GM12878 (cell line): ENCODE results near the gene VPS18. TPM values are rescaled to one million over a fixed set of nuclear protein-coding genes. Genes with fewer than 3 reads are reported as not detected.

Source experiments
- ATAC-seq: fragments of 200-7000 bp; cut with Tn5 transposase; 3 replicates; pipeline ENCODE4 v1.9.1; 2020; ENCODE audit warnings: mild to moderate bottlenecking, moderate library complexity
- BruUV-seq: library from RNA; stranded (reverse); fragments of 400-500 nt; replicated peaks from 2 replicates; lab custom pipeline; 2021; lab: Mats Ljungman, UMichigan
- CTCF ChIA-PET: fragments of 300-600 bp; sonication (Branson Sonifier 250); formaldehyde crosslinking; extraction: SDS; loops from one replicate; lab custom pipeline; 2021; ENCODE audit warnings: inconsistent platforms; lab: Yijun Ruan, JAX
- POLR2A ChIA-PET: fragments of 350-600 bp; formaldehyde crosslinking; extraction: SDS; loops from one replicate; lab custom pipeline; 2021; ENCODE audit warnings: inconsistent platforms; lab: Charles Lee
- RAD21 ChIA-PET: fragments of 300-600 bp; sonication (Branson Sonifier 250); formaldehyde crosslinking; loops from one replicate; lab custom pipeline; 2023; ENCODE audit warnings: antibody characterized with exemption; ENCODE audit not compliant: unreplicated experiment; lab: Charles Lee
- SMC1A ChIA-PET: fragments of 300-600 bp; sonication (Branson Sonifier 250); formaldehyde crosslinking; loops from one replicate; lab custom pipeline; 2023; ENCODE audit not compliant: unreplicated experiment, uncharacterized antibody; lab: Charles Lee
- DNase-seq: peaks from one replicate; pipeline ENCODE4 v3.0.0-alpha.2; 2011; ENCODE audit warnings: low read depth, low spot score
- FAIRE-seq: peaks from 3 replicates; lab custom pipeline; 2011; peaks lifted over from hg19 to GRCh38; lab: Jason Lieb, UNC
- H2AFZ ChIP-seq: 2 replicates; pipeline ENCODE4 v1.6.0; 2011; ENCODE audit warnings: low read depth, low read length, control low read depth; ENCODE audit not compliant: control insufficient read depth
- H3K27ac ChIP-seq: 2 replicates; pipeline ENCODE4 v1.5.1; 2011; ENCODE audit warnings: control low read depth; ENCODE audit not compliant: control insufficient read depth, insufficient read depth
- H3K27me3 ChIP-seq, 2 experiments: replicated peaks in 1 of 2; 2 replicates each; pipeline versions ENCODE4 v1.6.0 to v1.6.1; 2011; ENCODE audit warnings: low read length in 1 of 2; ENCODE audit not compliant: control insufficient read depth in 2 of 2, insufficient read depth in 2 of 2
- H3K36me3 ChIP-seq, 2 experiments: 2 replicates each; pipeline ENCODE4 v1.5.1; 2011; ENCODE audit warnings: low read length in 1 of 2; ENCODE audit not compliant: control insufficient read depth in 2 of 2, insufficient read depth in 2 of 2
- H3K4me1 ChIP-seq: 2 replicates; pipeline ENCODE4 v1.6.1; 2011; ENCODE audit warnings: mild to moderate bottlenecking, low read length, moderate library complexity, mixed read lengths; ENCODE audit not compliant: control insufficient read depth, insufficient read depth
- H3K4me2 ChIP-seq: 2 replicates; pipeline ENCODE4 v1.6.0; 2011; ENCODE audit warnings: control low read depth; ENCODE audit not compliant: control insufficient read depth, insufficient read depth
- H3K4me3 ChIP-seq: fragments of 200-600 bp; sonication (generic); 2 replicates; pipeline ENCODE4 v1.5.1; 2016
- H3K79me2 ChIP-seq: 2 replicates; pipeline ENCODE4 v1.6.0; 2011; ENCODE audit warnings: low read length; ENCODE audit not compliant: control insufficient read depth, insufficient read depth
- H3K9ac ChIP-seq: 2 replicates; pipeline ENCODE4 v1.8.0; 2011; ENCODE audit warnings: low read length, control low read depth, mixed read lengths; ENCODE audit not compliant: control insufficient read depth, insufficient read depth
- H3K9me3 ChIP-seq: replicated peaks from 3 replicates; pipeline ENCODE4 v1.5.1; 2011; ENCODE audit warnings: mild to moderate bottlenecking, low read length; ENCODE audit not compliant: control insufficient read depth, insufficient read depth
- H4K20me1 ChIP-seq: 2 replicates; pipeline ENCODE4 v1.6.0; 2011; ENCODE audit not compliant: control insufficient read depth, insufficient read depth
- BMI1 ChIP-seq: fragments of 450-650 bp; IDR thresholded peaks from 2 replicates; pipeline ENCODE4 v1.6.1; 2016; ENCODE audit warnings: mild to moderate bottlenecking, moderate library complexity, borderline replicate concordance
- FOXK2 ChIP-seq: fragments of 450-650 bp; IDR thresholded peaks from 2 replicates; pipeline ENCODE4 v1.6.1; 2017; ENCODE audit warnings: mild to moderate bottlenecking, moderate library complexity
- GATAD2B ChIP-seq: fragments of 450-650 bp; conservative IDR thresholded peaks from 2 replicates; pipeline ENCODE4 v1.6.1; 2017; ENCODE audit warnings: low read depth, mild to moderate bottlenecking, moderate library complexity
- HCFC1 ChIP-seq: fragments of 150-350 bp; IDR thresholded peaks from 2 replicates; pipeline ENCODE4 v1.6.1; 2014; ENCODE audit warnings: low read length
- HDAC2 ChIP-seq: fragments of 200-600 bp; sonication (generic); IDR thresholded peaks from 2 replicates; pipeline ENCODE4 v1.6.1; 2017
- IKZF1 ChIP-seq: fragments of 450-650 bp; conservative IDR thresholded peaks from 2 replicates; pipeline ENCODE4 v1.6.1; 2017; ENCODE audit warnings: antibody characterized with exemption, mild to moderate bottlenecking
- JUND ChIP-seq: IDR thresholded peaks from 2 replicates; pipeline ENCODE4 v1.6.1; 2012; ENCODE audit warnings: low read depth, mild to moderate bottlenecking, low read length, improper control_type of control experiment, moderate library complexity
- RCOR1 ChIP-seq: conservative IDR thresholded peaks from 2 replicates; pipeline ENCODE4 v1.6.1; 2012; ENCODE audit warnings: low read depth, low read length, improper control_type of control experiment
- WGBS: methylation state at CpG from one replicate; pipeline ENCODE4 v1.1.6; 2016; ENCODE audit warnings: low lambda C conversion rate; ENCODE audit not compliant: insufficient replicate concordance, insufficient coverage; ENCODE audit errors: missing lambda C conversion rate; 5-methylcytosine and 5-hydroxymethylcytosine counted together
- in situ Hi-C: fragments of 300-500 bp; cut with MboI; formaldehyde crosslinking; loops from 9 replicates; pipeline ENCODE4 v1.14.3; 2018; ENCODE audit warnings: mixed read lengths
- intact Hi-C: fragments of 100-400 bp; cut with micrococcal nuclease; formaldehyde crosslinking; loops from one replicate; pipeline ENCODE4 v1.14.2; 2022; ENCODE audit not compliant: unreplicated experiment
- polyA plus RNA-seq, 11 experiments: library from polyadenylated mRNA; depleted of rRNA in 4 of 11; unstranded in 6 of 11; stranded (reverse) in 5 of 11; fragments of >200 nt; fragmentation: Nextera tagmentation in 4 of 11; fragmentation: Illumina TruSeq in 1 of 11; extraction: Ambion mirVana in 4 of 11; extraction: Trizol in 1 of 11; gene quantifications; 1 replicate in 1 of 11; 2 replicates in 10 of 11; pipeline versions ENCODE4 v1.2.1 to v1.2.3, GENCODE V29; 2011 to 2016; ENCODE audit warnings: inconsistent platforms in 2 of 11, missing spikeins in 2 of 11, low read depth in 1 of 11
- total RNA-seq, 4 experiments: library from RNA; depleted of rRNA in 3 of 4; stranded (reverse); fragments of >200 nt in 3 of 4; fragmentation: Illumina TruSeq in 1 of 4; extraction: Trizol in 1 of 4; gene quantifications; 2 replicates each; pipeline versions ENCODE4 v1.2.1 to v1.2.3, GENCODE V29; 2013 to 2021
- TF ChIP-seq, protein P1 (sequence below): fragments of 450-650 bp; formaldehyde crosslinking; IDR thresholded peaks from 2 replicates; pipeline ENCODE4 v1.5.0; 2022; ENCODE audit warnings: mild to moderate bottlenecking, missing genetic modification characterization

Gene VPS18
- total and polyA plus RNA-seq, 10 of the 15 experiments (the other 5 are each of a cell fraction or from before 2014, with no cell fraction given), result 0.71 to 20.4 (median 10.6) TPM

DNA sequence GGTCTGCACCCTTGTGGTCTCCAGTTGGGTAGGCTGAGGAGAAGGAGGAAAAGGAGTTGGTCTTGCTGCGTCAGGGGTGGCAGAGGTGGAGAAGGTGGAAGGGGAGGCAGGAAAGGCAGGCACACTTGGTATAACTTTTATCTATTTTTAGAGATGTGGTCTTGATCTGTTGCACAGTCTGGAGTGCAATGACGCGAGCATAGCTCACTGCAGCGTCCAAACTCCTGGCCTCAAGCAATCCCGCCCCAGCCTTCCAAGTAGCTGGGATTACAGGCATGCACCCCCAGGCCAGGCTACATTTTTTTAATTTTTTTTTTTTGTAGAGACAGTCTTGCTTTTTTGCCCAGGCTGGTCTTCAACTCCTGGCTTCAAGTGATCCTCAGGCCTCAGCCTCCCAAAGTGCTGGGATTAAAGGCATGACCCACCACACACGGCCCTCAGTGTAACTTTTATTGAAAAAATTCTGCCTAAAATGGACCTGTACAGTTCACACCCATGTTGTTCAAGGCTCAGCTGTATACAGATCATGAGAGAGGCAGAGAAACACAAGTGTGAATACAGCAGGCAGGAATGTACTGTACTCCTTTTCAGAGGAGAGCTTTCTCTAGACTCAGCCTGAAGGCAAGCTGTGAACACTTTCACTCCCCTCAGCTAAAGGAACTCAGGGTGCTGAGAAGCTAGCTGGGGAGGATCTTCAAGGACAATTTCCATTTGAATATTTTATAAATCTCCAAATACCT is 18.1 kb upstream of the VPS18 start:
- no TSS peak for BruUV-seq
- intact Hi-C loops (loop anchor here (10.0 kb wide), 1 partner anchor 281 kb away; the partner anchor contains the start of gene KNL1), in situ Hi-C loops (no loop called here)
- Histone ChIP-seq H3K4me2 (no peak overlapping the region), H3K27ac (no peak overlapping the region), H3K27me3 (no peaks in the 10 kb centered on the region), H2AFZ (no peak overlapping the region), H3K4me1 (peaks cover 34% of the 10 kb centered on the region), H3K36me3 (no peaks in the 10 kb centered on the region), H3K79me2 (peaks cover 5% of the 10 kb centered on the region), H3K9me3 (no peaks in the 10 kb centered on the region), H3K9ac (no peak overlapping the region), H3K4me3 (no peak overlapping the region), H4K20me1 (no peaks in the 10 kb centered on the region)
- ChIA-PET SMC1A (interaction anchor here (1.5 to 14.4 kb wide), 3 partner anchors 10 to 18 kb away, joined by 3 to 454 read pairs (median 290); partner anchors contain the start of gene VPS18), RAD21 (interaction anchor here (1.2 to 14.2 kb wide), 3 partner anchors 9 to 69 kb away, joined by 4 to 551 read pairs (median 24); partner anchors contain the start of genes DNAJC17, VPS18 and ZFYVE19), CTCF (no interaction called here), POLR2A (interaction anchor here (0.5 to 9.5 kb wide), 5 partner anchors 9 to 65 kb away, joined by 3 to 220 read pairs (median 5); partner anchors contain the start of gene VPS18)
- no peak for FAIRE-seq
- no peak for DNase-seq
- TF ChIP-seq JUND (no peak), RCOR1 (no peak), HCFC1 (no peak), FOXK2 (no peak), HDAC2 (no peak), IKZF1 (no peak), BMI1 (no peak), GATAD2B (no peak)
- TF ChIP-seq, protein P1, sequence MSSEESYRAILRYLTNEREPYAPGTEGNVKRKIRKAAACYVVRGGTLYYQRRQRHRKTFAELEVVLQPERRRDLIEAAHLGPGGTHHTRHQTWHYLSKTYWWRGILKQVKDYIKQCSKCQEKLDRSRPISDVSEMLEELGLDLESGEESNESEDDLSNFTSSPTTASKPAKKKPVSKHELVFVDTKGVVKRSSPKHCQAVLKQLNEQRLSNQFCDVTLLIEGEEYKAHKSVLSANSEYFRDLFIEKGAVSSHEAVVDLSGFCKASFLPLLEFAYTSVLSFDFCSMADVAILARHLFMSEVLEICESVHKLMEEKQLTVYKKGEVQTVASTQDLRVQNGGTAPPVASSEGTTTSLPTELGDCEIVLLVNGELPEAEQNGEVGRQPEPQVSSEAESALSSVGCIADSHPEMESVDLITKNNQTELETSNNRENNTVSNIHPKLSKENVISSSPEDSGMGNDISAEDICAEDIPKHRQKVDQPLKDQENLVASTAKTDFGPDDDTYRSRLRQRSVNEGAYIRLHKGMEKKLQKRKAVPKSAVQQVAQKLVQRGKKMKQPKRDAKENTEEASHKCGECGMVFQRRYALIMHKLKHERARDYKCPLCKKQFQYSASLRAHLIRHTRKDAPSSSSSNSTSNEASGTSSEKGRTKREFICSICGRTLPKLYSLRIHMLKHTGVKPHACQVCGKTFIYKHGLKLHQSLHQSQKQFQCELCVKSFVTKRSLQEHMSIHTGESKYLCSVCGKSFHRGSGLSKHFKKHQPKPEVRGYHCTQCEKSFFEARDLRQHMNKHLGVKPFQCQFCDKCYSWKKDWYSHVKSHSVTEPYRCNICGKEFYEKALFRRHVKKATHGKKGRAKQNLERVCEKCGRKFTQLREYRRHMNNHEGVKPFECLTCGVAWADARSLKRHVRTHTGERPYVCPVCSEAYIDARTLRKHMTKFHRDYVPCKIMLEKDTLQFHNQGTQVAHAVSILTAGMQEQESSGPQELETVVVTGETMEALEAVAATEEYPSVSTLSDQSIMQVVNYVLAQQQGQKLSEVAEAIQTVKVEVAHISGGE, result no peak
- no peak for ATAC-seq
- 87% methylated on average over 6 of the region's 6 CpGs for WGBS
